Heart right ventricle (tissue), 16 donors: ENCODE measurements around the gene OR5K4. TPM values are rescaled to one million over a fixed set of nuclear protein-coding genes. Genes with fewer than 3 reads are reported as not detected.
A peak's percentile ranks its signal among the peaks of the same experiment; 100 is the strongest.

Experiments
- ATAC-seq, 8 donors: fragments of 200-7000 bp; cut with Tn5 transposase; one replicate each; pipeline ENCODE4 v1.9.1; 2020; ENCODE audit warnings: mild to moderate bottlenecking in 8 of 8, moderate library complexity in 8 of 8, moderate number of reproducible peaks in 1 of 8
- DNase-seq, 2 donors: peaks; one replicate each; pipeline ENCODE4 v3.0.0-alpha.2; 2020
- H3K27ac ChIP-seq, 10 donors: fragments of 200-600 bp; sonication (generic) in 2 of 10; one replicate each; pipeline versions ENCODE4 v1.5.0 to v1.8.0; 2020 to 2022; ENCODE audit warnings: mild to moderate bottlenecking in 3 of 10
- H3K27me3 ChIP-seq, 7 donors: fragments of 200-600 bp; one replicate each; pipeline ENCODE4 v1.8.0; 2021 to 2022; ENCODE audit warnings: mild to moderate bottlenecking in 2 of 7
- H3K36me3 ChIP-seq, 9 donors: fragments of 200-600 bp; sonication (generic) in 1 of 9; one replicate each; pipeline versions ENCODE4 v1.5.0 to v1.8.0; 2020 to 2022; ENCODE audit warnings: mild to moderate bottlenecking in 2 of 9
- H3K4me1 ChIP-seq, 9 donors: fragments of 200-600 bp; sonication (generic) in 1 of 9; one replicate each; pipeline versions ENCODE4 v1.5.0 to v1.8.0; 2020 to 2022; ENCODE audit warnings: mild to moderate bottlenecking in 4 of 9
- H3K4me3 ChIP-seq, 10 donors: fragments of 200-600 bp; sonication (generic) in 2 of 10; one replicate each; pipeline versions ENCODE4 v1.5.0 to v1.8.0; 2020 to 2022; ENCODE audit warnings: mild to moderate bottlenecking in 7 of 10, moderate library complexity in 2 of 10
- H3K9me3 ChIP-seq, 11 donors: fragments of 200-600 bp in 10 of 11; sonication (generic) in 2 of 11; one replicate each; pipeline versions ENCODE4 v1.5.0 to v1.8.0; 2013 to 2022; ENCODE audit warnings: mild to moderate bottlenecking in 2 of 11, control low read depth in 1 of 11, moderate library complexity in 1 of 11
- CTCF ChIP-seq, 9 donors: fragments of 200-600 bp; sonication (generic) in 2 of 9; IDR thresholded peaks; one replicate each; pipeline versions ENCODE4 v1.5.0 to v1.8.0; 2021 to 2022; ENCODE audit warnings: antibody characterized with exemption in 9 of 9, mild to moderate bottlenecking in 5 of 9, moderate library complexity in 1 of 9
- WGBS, 2 donors: extraction: QIAGEN DNeasy Blood & Tissue Kit; methylation state at CpG; one replicate each; pipeline ENCODE4 v1.1.7; 2013; ENCODE audit warnings: inconsistent platforms in 1 of 2; 5-methylcytosine and 5-hydroxymethylcytosine counted together
- intact Hi-C, 10 donors: fragments of 100-400 bp; cut with DNase I; formaldehyde crosslinking; loops; one replicate each; pipeline versions ENCODE4 v1.11.1 to v1.14.2; 2022
- polyA plus RNA-seq, 2 donors: library from polyadenylated mRNA; stranded (reverse); fragments of 200-250 nt; gene quantifications; one replicate each; pipeline ENCODE4 v1.2.3, GENCODE V29; 2013
- total RNA-seq, 10 donors: library from RNA; stranded (reverse); fragmentation: NEBNext Ultra II Directional in 3 of 10; extraction: Animal tissue kit (Norgen Biotek cat#: 25700) in 3 of 10; gene quantifications; one replicate each; pipeline versions ENCODE4 v1.2.1 to v1.2.4, GENCODE V29; 2021 to 2023
- donor health status: Arrhythmogenic right ventricular cardiomyopathy.
- donor health status: ischemic (EF 13 %, LVEDD 7.1; RV severe dilation, severe dysfunction).
- donor health status: healthy with polysubstance abuse.
- donor health status: DM: no; HTN: yes; CAD: no.
- donor health status: DM: no; HTN: no; CAD: no.
- donor health status: ischemic (EF 25% LVEDD 6.9; RV normal size, moderate dysfunction).
- donor health status: ischemic (EF 25% LVEDD 5.7; RV mildly dilated, moderate dysfunction).
- donor health status: healthy.
- donor health status: DM: yes; HTN: yes; CAD: no.
- donor health status: Ischemic cardiomyopathy.
- donor health status: ischemic (EF 35%, LVEDD 5.7; RV mildly dilated, moderate dysfunction).
- donor health status: nonischemic (EF 11% LVEDD 7.7; RV severe dilation, severe dysfunction).
- donor health status: DM: yes; HTN: yes; CAD: no.
- donor health status: PGD.
- donor health status: ischemic (EF 29% LVEDD 5.4; RV normal size, mild dysfunction).
- donor health status: nonischemic (EF 23%, LVEDD 6.1; RV moderate dilation, normal function).

Gene OR5K4
- total and polyA plus RNA-seq, 12 donors, result not detected

GRCh38 chr3:98341758-98342157 is 11.9 kb upstream of the OR5K4 start:
- TF ChIP-seq CTCF (IDR thresholded peaks at IDR 0.05), result no peak
- 85 to 93% methylated on average over 6 of the region's 6 CpGs for WGBS, 2 donors
- intact Hi-C loops, result no loop called here
- no peaks in the 10 kb centered on the region for H3K36me3 ChIP-seq
- no peak overlapping the region for H3K27ac ChIP-seq
- no peaks in the 10 kb centered on the region for H3K27me3 ChIP-seq
- no peaks in the 10 kb centered on the region for H3K9me3 ChIP-seq
- ATAC-seq (no peak), DNase-seq (no peak)
- H3K4me3 ChIP-seq, result no peak overlapping the region
- H3K4me1 ChIP-seq, result no peaks in the 10 kb centered on the region

GRCh38 chr3:98343647-98344507 is 9.8 kb upstream of the OR5K4 start:
- intact Hi-C loops, result no loop called here
- no peaks in the 10 kb centered on the region for H3K27me3 ChIP-seq
- WGBS, 2 donors, result 64 to 70% methylated on average over 13 of the region's 13 CpGs
- TF ChIP-seq CTCF (IDR thresholded peaks at IDR 0.05), result peak in 5 of 9 donors; percentile 17 to 56 (median 31)
- no peaks in the 10 kb centered on the region for H3K4me1 ChIP-seq
- no peaks in the 10 kb centered on the region for H3K9me3 ChIP-seq
- H3K27ac ChIP-seq, result no peak overlapping the region
- no peak overlapping the region for H3K4me3 ChIP-seq
- no peak for ATAC-seq
- H3K36me3 ChIP-seq, result no peaks in the 10 kb centered on the region
- no peak for DNase-seq

GRCh38 chr3:98350082-98350481 is 3.6 kb upstream of the OR5K4 start:
- no peak for DNase-seq
- H3K36me3 ChIP-seq, result no peaks in the 10 kb centered on the region
- H3K27me3 ChIP-seq, result no peaks in the 10 kb centered on the region
- ATAC-seq, result no peak
- H3K27ac ChIP-seq, result no peak overlapping the region
- intact Hi-C loops, result no loop called here
- no peak overlapping the region for H3K4me3 ChIP-seq
- no peaks in the 10 kb centered on the region for H3K4me1 ChIP-seq
- no peaks in the 10 kb centered on the region for H3K9me3 ChIP-seq
- 92 to 94% methylated on average over 3 of the region's 3 CpGs for WGBS, 2 donors
- no peak for TF ChIP-seq CTCF (IDR thresholded peaks at IDR 0.05)

- ATAC-seq (no peak), DNase-seq (no peak)
- intact Hi-C loops, result no loop called here
- TF ChIP-seq CTCF (IDR thresholded peaks at IDR 0.05), result no peak
- H3K4me1 ChIP-seq, result no peaks in the 10 kb centered on the region
- H3K27me3 ChIP-seq, result no peaks in the 10 kb centered on the region
- no peak overlapping the region for H3K27ac ChIP-seq
- H3K9me3 ChIP-seq, result peaks cover 0 to 33% (median 21%) of the 10 kb centered on the region in 11 donors
- H3K36me3 ChIP-seq, result no peaks in the 10 kb centered on the region
- H3K4me3 ChIP-seq, result no peak overlapping the region
Measured at GRCh38 chr3:98359250-98359649, 5.6 kb downstream of the OR5K4 start.
